ENCODE data around the gene GMEB2. TPM values are rescaled to one million over a fixed set of nuclear protein-coding genes. Genes with fewer than 3 reads are reported as not detected.
A peak's percentile ranks its signal among the peaks of the same experiment; 100 is the strongest.

The GMEB2 gene
- total RNA-seq, 6 experiments from 2014 or later: 3.2 to 7.0 (median 5.1) TPM

DNA sequence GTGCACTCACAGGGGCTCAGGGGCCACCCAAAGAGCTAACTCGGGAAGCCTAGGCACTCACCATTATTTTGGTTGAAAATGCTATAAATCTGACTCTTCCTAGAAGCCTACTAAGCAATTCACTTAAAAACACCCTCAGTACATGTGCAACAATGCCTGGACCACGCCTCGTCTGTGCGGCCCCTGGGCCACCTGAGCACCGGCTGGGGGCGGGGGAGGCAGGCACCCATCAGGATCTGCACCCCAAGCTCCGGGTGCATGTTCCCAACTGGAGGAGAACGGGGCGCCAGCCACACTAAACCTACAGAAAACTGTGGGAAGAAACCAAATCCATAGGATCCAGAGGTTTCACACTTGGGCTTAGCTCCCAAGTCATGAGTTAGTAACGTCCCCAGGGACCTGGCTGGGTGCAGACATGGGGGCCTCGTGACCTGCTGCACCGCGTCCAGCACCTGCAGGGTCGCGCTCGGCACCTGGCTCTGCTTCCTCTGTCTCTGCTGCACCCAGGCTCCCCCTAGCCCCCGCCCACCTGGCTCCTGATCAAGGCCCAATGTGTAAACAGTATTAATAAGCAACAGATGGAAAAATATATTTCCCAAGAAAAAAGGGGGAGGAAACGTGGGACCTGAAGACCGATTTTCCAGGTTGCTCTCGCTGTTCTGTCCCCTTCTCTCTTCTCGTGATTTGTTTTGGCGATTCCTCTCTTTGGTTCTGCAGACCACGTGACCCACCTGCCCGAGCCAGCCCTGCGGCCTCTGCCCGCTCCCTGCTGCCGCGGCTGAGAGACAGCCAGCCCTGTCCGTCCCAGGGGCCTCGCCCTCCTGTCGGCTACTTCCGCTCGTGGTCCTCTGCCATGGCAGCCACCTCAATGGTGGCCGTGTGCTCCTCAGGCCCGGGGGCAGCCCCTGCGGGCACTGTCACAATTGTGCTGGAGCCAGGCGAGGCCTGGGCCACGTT is 37.4 kb downstream of the GMEB2 start:
- DNase-seq (peak in 1 of 3 donors; percentile 12), ATAC-seq (no peak)
- H3K9me3 ChIP-seq: no peaks in the 10 kb centered on the region
- no peaks in the 10 kb centered on the region for H3K27me3 ChIP-seq
- H3K4me3 ChIP-seq: no peak overlapping the region
- TF ChIP-seq CTCF (IDR thresholded peaks at IDR 0.05) (no peak), POLR2A (IDR thresholded peaks at IDR 0.05) (no peak)
- peaks cover 0 to 26% (median 6%) of the 10 kb centered on the region in 4 donors for H3K36me3 ChIP-seq
- H3K27ac ChIP-seq: no peak overlapping the region
- no peaks in the 10 kb centered on the region for H3K4me1 ChIP-seq
- intact Hi-C loops (cut with DNase I): no loop called here
- 77% methylated on average over 8 of the region's 38 CpGs for WGBS (ENCODE audit: insufficient coverage, low coverage, low lambda C conversion rate, missing lambda C conversion rate)

DNA sequence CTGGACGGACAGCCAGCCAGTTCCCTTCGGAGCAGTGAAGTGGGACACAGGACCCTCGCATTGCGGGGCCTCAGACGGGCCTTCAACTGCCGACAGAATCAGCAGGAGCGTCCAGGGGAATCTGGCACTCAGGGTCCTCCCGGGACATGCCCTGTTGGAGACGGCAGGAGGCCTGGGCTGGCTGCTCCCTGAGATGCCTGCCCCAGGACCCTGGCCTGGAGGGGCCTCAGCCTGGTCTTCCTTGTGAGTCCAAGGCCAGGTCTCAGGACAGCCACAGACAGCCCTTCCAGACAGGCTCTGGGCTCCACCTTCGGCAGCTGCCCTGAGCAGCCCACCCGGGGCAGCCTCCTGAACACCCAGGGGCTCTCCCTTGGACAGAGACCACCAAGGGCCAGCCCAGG is 38.3 kb downstream of the GMEB2 start:
- TF ChIP-seq CTCF (IDR thresholded peaks at IDR 0.05): no peak
- TF ChIP-seq POLR2A (IDR thresholded peaks at IDR 0.05): no peak
- no CpG with 5 or more reads among the region's 11 CpGs for WGBS (ENCODE audit: insufficient coverage, low coverage, low lambda C conversion rate, missing lambda C conversion rate)
- ATAC-seq (peak in 2 of 4 donors; percentile 6 to 35), DNase-seq (peak in 1 of 3 donors; percentile 19)
- no peak overlapping the region for H3K4me3 ChIP-seq
- intact Hi-C loops (cut with DNase I): no loop called here
- H3K27me3 ChIP-seq: no peaks in the 10 kb centered on the region
- no peaks in the 10 kb centered on the region for H3K4me1 ChIP-seq
- no peak overlapping the region for H3K27ac ChIP-seq
- H3K36me3 ChIP-seq: peaks cover 0 to 26% (median 6%) of the 10 kb centered on the region in 4 donors
- no peaks in the 10 kb centered on the region for H3K9me3 ChIP-seq

- ATAC-seq: peak; percentile 15 to 63 (median 44)
Measured at GRCh38 chr20:63587776-63588591, 38.9 kb downstream of the GMEB2 start.

More at GRCh38 chr20:63587776-63588591, 38.9 kb downstream of the GMEB2 start:
- Histone ChIP-seq H3K36me3 (peaks cover 0 to 26% (median 6%) of the 10 kb centered on the region in 4 donors), H3K4me1 (no peaks in the 10 kb centered on the region), H3K27me3 (no peaks in the 10 kb centered on the region), H3K9me3 (no peaks in the 10 kb centered on the region), H3K4me3 (no peak overlapping the region), H3K27ac (peak overlapping the region in 1 of 3 donors; percentile 21)
- WGBS (ENCODE audit: insufficient coverage, low coverage, low lambda C conversion rate, missing lambda C conversion rate): 55% methylated on average over 15 of the region's 19 CpGs
- TF ChIP-seq POLR2A (IDR thresholded peaks at IDR 0.05): no peak
- no peak for TF ChIP-seq CTCF (IDR thresholded peaks at IDR 0.05)
- intact Hi-C loops (cut with DNase I): no loop called here
- DNase-seq: peak in 1 of 3 donors; percentile 24

Data from right lobe of liver (tissue), 6 donors.